Activated CD8-positive, alpha-beta T cell treated with anti-CD3 and anti-CD28 coated beads for 36 hours (primary cell): ENCODE data around the gene CRYL1. TPM values are rescaled to one million over a fixed set of nuclear protein-coding genes. Genes with fewer than 3 reads are reported as not detected.

Source experiments
- ATAC-seq: fragments of 200-7000 bp; cut with Tn5 transposase; one replicate; pipeline ENCODE4 v1.10.0; 2021; ENCODE audit warnings: mild to moderate bottlenecking, moderate library complexity
- CTCF ChIA-PET: fragments of 350-600 bp; sonication (Branson Sonifier 250); formaldehyde crosslinking; loops from one replicate; lab custom pipeline; 2021; ENCODE audit warnings: antibody characterized with exemption; lab: Charles Lee
- POLR2A ChIA-PET: fragments of 350-600 bp; sonication (Branson Sonifier 250); formaldehyde crosslinking; loops from one replicate; lab custom pipeline; 2021; ENCODE audit warnings: antibody characterized with exemption; lab: Charles Lee
- DNase-seq: peaks from one replicate; pipeline ENCODE4 v3.0.0-alpha.2; 2020
- H3K27ac Mint-ChIP-seq: one replicate; pipeline ENCODE4 v1.8.0; 2021; ENCODE audit warnings: mild to moderate bottlenecking, mixed read lengths
- H3K27me3 Mint-ChIP-seq: one replicate; pipeline ENCODE4 v1.8.0; 2021; ENCODE audit warnings: mixed read lengths
- H3K36me3 Mint-ChIP-seq: one replicate; pipeline ENCODE4 v1.8.0; 2021; ENCODE audit warnings: low read depth, mixed read lengths
- H3K4me1 Mint-ChIP-seq: one replicate; pipeline ENCODE4 v1.8.0; 2021; ENCODE audit warnings: low read depth, mixed read lengths
- H3K4me3 Mint-ChIP-seq: one replicate; pipeline ENCODE4 v1.8.0; 2021; ENCODE audit warnings: mild to moderate bottlenecking, moderate library complexity, mixed read lengths
- H3K9me3 Mint-ChIP-seq: one replicate; pipeline ENCODE4 v1.8.0; 2021; ENCODE audit warnings: mixed read lengths
- CTCF ChIP-seq: fragments of 200-600 bp; IDR thresholded peaks from one replicate; pipeline ENCODE4 v1.8.0; 2022; ENCODE audit warnings: antibody characterized with exemption, mild to moderate bottlenecking
- intact Hi-C: fragments of 100-400 bp; cut with micrococcal nuclease; formaldehyde crosslinking; loops from one replicate; pipeline ENCODE4 v1.10.0; 2022
- total RNA-seq, 2 experiments: library from RNA; stranded (reverse); gene quantifications; one replicate each; pipeline ENCODE4 v1.2.3, GENCODE V29; 2021

Gene CRYL1
- total RNA-seq, result 1 to 10 TPM; 8.5 to 9.4 TPM

GRCh38 chr13:20525601-20526544, at the start of gene CRYL1:
Gene CRYL1 (minus strand): TSS chr13:20525857. CDS start chr13:20525794, 63 bp downstream.
- DNase-seq (peak; percentile 67), ATAC-seq (peak; percentile 87)
- Mint-ChIP-seq H3K36me3 (no peaks in the 10 kb centered on the region), H3K27ac (peak within 1 kb of the TSS; percentile 94), H3K27me3 (peaks cover 6% of the 10 kb centered on the region), H3K4me1 (peaks cover 30% of the 10 kb centered on the region), H3K9me3 (no peaks in the 10 kb centered on the region), H3K4me3 (peak within 1 kb of the TSS; percentile 78)
- no peak for TF ChIP-seq CTCF
- ChIA-PET POLR2A (interaction anchor here (1.0 to 1.4 kb wide), 4 partner anchors 43 to 377 kb away, joined by 3 to 5 read pairs (median 3); partner anchors contain the start of gene XPO4), CTCF (interaction anchor here (0.6 to 1.6 kb wide), 3 partner anchors 31 to 303 kb away, joined by 3 to 4 read pairs (median 4); no protein-coding TSS in a partner anchor)
- intact Hi-C loops, result no loop called here

GRCh38 chr13:20573636-20574035, 48.0 kb upstream of the CRYL1 start:
- CTCF ChIA-PET, result interaction anchor here (1.4 kb wide), 1 partner anchor 78 kb away, joined by 3 read pairs; no protein-coding TSS in a partner anchor
- TF ChIP-seq CTCF, result no peak
- no peaks in the 10 kb centered on the region for H3K27me3 Mint-ChIP-seq
- peaks cover 3% of the 10 kb centered on the region for H3K4me1 Mint-ChIP-seq
- no peak for DNase-seq
- no peak overlapping the region for H3K27ac Mint-ChIP-seq
- peaks cover 20% of the 10 kb centered on the region for H3K36me3 Mint-ChIP-seq
- no peak overlapping the region for H3K4me3 Mint-ChIP-seq
- no peak for ATAC-seq
- H3K9me3 Mint-ChIP-seq, result peaks cover 2% of the 10 kb centered on the region
- POLR2A ChIA-PET, result no interaction called here
- intact Hi-C loops, result no loop called here

- no peak for TF ChIP-seq CTCF
- peaks cover 18% of the 10 kb centered on the region for H3K36me3 Mint-ChIP-seq
- intact Hi-C loops, result no loop called here
- no peak overlapping the region for H3K27ac Mint-ChIP-seq
- no peak overlapping the region for H3K4me3 Mint-ChIP-seq
- peaks cover 5% of the 10 kb centered on the region for H3K4me1 Mint-ChIP-seq
- ChIA-PET POLR2A (no interaction called here), CTCF (interaction anchor here (1.1 to 1.4 kb wide), 2 partner anchors 77 to 81 kb away, joined by 3 to 5 read pairs; no protein-coding TSS in a partner anchor)
- no peaks in the 10 kb centered on the region for H3K27me3 Mint-ChIP-seq
- DNase-seq, result no peak
- H3K9me3 Mint-ChIP-seq, result peaks cover 2% of the 10 kb centered on the region
- no peak for ATAC-seq
Observed at GRCh38 chr13:20573186-20573585, 47.5 kb upstream of the CRYL1 start.

GRCh38 chr13:20571676-20572075, 46.0 kb upstream of the CRYL1 start:
- DNase-seq, result peak; percentile 10
- ATAC-seq, result no peak
- Mint-ChIP-seq H3K4me3 (no peak overlapping the region), H3K27ac (no peak overlapping the region), H3K4me1 (peaks cover 11% of the 10 kb centered on the region), H3K36me3 (peaks cover 11% of the 10 kb centered on the region), H3K27me3 (no peaks in the 10 kb centered on the region), H3K9me3 (no peaks in the 10 kb centered on the region)
- ChIA-PET CTCF (interaction anchor here (0.8 to 1.2 kb wide), 3 partner anchors 11 to 25 kb away, joined by 3 read pairs; no protein-coding TSS in a partner anchor), POLR2A (no interaction called here)
- no peak for TF ChIP-seq CTCF
- intact Hi-C loops, result no loop called here
